Measurements from ENCODE around the gene KRTAP12-3.
"Not testable (repeated sequence)": the region's sequence is repeated elsewhere in the genome, so short reads cannot be mapped to it uniquely, and the experiment has no call there.

The KRTAP12-3 gene

GRCh38 chr21:44639331-44639655 lies 18.4 kb upstream of the KRTAP12-3 start:
- DNase-seq = no peak
- Histone ChIP-seq H3K4me3 (no peak overlapping the region), H3K9me3 (peaks cover 0 to 11% (median 0%) of the 10 kb centered on the region in 3 donors), H3K27me3 (peaks cover 0 to 25% of the 10 kb centered on the region in 2 donors), H3K27ac (no peak overlapping the region), H3K4me1 (no peaks in the 10 kb centered on the region), H3K36me3 (no peaks in the 10 kb centered on the region)
- no peak for TF ChIP-seq CTCF (IDR thresholded peaks at IDR 0.05)
- intact Hi-C loops (cut with DNase I; ENCODE audit: low total_unique reads) = no loop called here

- Histone ChIP-seq H3K4me3 (no peak overlapping the region), H3K9me3 (peaks cover 0 to 17% (median 8%) of the 10 kb centered on the region in 3 donors), H3K27me3 (peaks cover 0 to 25% of the 10 kb centered on the region in 2 donors), H3K4me1 (no peaks in the 10 kb centered on the region), H3K36me3 (no peaks in the 10 kb centered on the region), H3K27ac (no peak overlapping the region)
- no peak for TF ChIP-seq CTCF (IDR thresholded peaks at IDR 0.05)
- DNase-seq = no peak
- intact Hi-C loops (cut with DNase I; ENCODE audit: low total_unique reads) = no loop called here
These were observed 17.0 kb upstream of the KRTAP12-3 start for GRCh38 chr21:44640761-44641160.

- Histone ChIP-seq H3K36me3 (no peaks in the 10 kb centered on the region), H3K4me3 (no peak overlapping the region), H3K27me3 (peaks cover 0 to 37% of the 10 kb centered on the region in 2 donors), H3K27ac (no peak overlapping the region), H3K4me1 (no peaks in the 10 kb centered on the region), H3K9me3 (peaks cover 0 to 17% (median 8%) of the 10 kb centered on the region in 3 donors)
- no peak for TF ChIP-seq CTCF (IDR thresholded peaks at IDR 0.05)
- DNase-seq = no peak
- intact Hi-C loops (cut with DNase I; ENCODE audit: low total_unique reads) = no loop called here
These were observed 13.9 kb upstream of the KRTAP12-3 start for GRCh38 chr21:44643741-44644310.

- intact Hi-C loops (cut with DNase I; ENCODE audit: low total_unique reads) = no loop called here
- Histone ChIP-seq H3K4me1 (no peaks in the 10 kb centered on the region), H3K9me3 (peaks cover 0 to 17% (median 8%) of the 10 kb centered on the region in 3 donors), H3K27me3 (peaks cover 0 to 36% of the 10 kb centered on the region in 2 donors), H3K36me3 (no peaks in the 10 kb centered on the region), H3K27ac (no peak overlapping the region), H3K4me3 (no peak overlapping the region)
- DNase-seq = no peak
- no peak for TF ChIP-seq CTCF (IDR thresholded peaks at IDR 0.05)
These were observed 12.9 kb upstream of the KRTAP12-3 start for GRCh38 chr21:44644878-44645277.

- intact Hi-C loops (cut with DNase I; ENCODE audit: low total_unique reads); H3K36me3 ChIP-seq; H3K9me3 ChIP-seq; H3K4me3 ChIP-seq; DNase-seq; H3K4me1 ChIP-seq; H3K27ac ChIP-seq: not testable (repeated sequence)
- H3K27me3 ChIP-seq = peaks cover 0 to 30% of the 10 kb centered on the region in 2 donors
These were observed 11.1 kb upstream of the KRTAP12-3 start, which contains the start of gene KRTAP10-11 for GRCh38 chr21:44646366-44647221. Gene KRTAP10-11, plus strand, starts transcription at chr21:44646414. Its CDS starts 45 bp downstream, at chr21:44646459.

GRCh38 chr21:44647222-44647552 lies 10.5 kb upstream of the KRTAP12-3 start:
- Histone ChIP-seq H3K4me3 (no peak overlapping the region), H3K27ac (no peak overlapping the region), H3K9me3 (peaks cover 0 to 8% (median 6%) of the 10 kb centered on the region in 3 donors), H3K4me1 (no peaks in the 10 kb centered on the region), H3K27me3 (peaks cover 0 to 30% of the 10 kb centered on the region in 2 donors), H3K36me3 (no peaks in the 10 kb centered on the region)
- intact Hi-C loops (cut with DNase I; ENCODE audit: low total_unique reads) = no loop called here
- no peak for TF ChIP-seq CTCF (IDR thresholded peaks at IDR 0.05)
- DNase-seq = no peak

Data from tibial artery (tissue), 4 donors.